NCI-H69 (cell line): ENCODE results near the gene MOB3A.
A peak's percentile ranks its signal among the peaks of the same experiment; 100 is the strongest.
"Not testable (repeated sequence)": the region's sequence is repeated elsewhere in the genome, so short reads cannot be mapped to it uniquely, and the experiment has no call there.

Experiments used
- DNase-seq: peaks from one replicate; lab custom pipeline; 2025; lab: John Stamatoyannopoulos, UW

MOB3A gene

DNA sequence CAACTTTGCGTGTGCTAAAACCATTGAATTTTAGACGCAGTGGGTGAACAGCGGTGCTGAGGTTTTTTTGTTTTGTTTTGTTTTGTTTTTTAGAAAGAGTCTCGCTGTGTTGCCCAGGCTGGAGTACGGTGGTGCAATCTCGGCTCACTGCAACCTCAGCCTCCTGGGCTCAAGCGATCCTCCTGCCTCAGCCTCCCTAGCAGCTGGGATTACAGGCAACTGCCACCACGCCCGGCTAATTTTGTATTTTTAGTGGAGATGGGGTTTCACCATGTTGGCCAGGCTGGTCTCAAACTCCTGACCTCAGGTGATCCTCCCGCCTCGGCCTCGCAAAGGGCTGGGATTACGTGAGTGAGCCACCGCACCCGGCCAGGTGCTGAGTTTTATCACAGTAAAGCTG lies 61.9 kb downstream of the MOB3A start:
- DNase-seq, result not testable (repeated sequence)

DNA sequence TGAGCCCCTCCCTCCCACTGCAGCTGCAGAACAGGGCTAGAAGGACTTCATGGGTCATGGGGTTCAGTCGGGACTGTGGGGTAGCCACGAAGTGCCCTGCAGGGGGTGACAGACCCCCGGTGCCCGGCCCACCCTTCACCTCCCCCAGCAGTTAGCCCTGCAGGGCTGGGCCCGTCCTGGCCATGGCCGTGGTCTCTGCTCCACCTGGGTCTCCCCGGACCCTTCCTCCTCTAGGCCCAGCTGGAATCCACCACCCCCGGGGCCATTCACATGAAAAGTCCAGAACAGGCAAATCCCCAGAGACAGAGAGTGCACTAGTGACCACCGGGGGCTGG lies 62.3 kb downstream of the MOB3A start:
- DNase-seq, result no peak

DNA sequence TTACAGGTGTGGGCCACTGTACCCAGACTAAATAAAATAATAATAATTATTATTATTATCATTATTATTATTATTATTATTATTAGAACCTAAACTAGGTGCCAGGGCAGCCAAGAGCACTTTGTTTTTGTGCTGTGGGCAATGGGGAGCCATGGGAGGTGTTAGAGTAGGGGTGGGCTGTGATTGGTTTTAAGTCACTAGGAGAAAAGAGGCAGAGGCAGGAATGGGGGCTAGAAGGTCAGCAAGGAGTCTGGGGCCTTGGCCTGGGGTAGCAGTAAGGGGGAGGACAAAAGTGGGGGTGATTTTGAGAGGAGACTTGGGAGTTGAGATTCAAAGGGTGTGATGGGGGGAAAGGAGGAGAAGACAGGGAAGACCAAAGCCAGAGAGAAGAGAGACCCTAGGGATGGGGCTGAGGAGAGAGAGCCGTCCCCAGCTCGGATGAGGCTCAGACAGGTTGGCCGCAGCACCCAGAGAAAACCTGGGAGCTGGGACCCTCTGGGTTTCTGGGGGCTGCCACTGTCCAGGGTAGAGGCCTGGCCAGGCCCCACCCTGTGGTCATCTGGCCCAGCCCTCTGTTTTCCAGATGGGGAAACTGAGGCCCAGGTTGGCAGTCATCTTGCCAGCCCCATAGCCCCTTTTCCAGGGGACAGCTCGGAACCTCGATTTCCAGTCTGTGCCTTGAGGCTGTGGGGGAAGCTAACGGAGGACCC lies 62.9 kb downstream of the MOB3A start:
- no peak for DNase-seq

DNA sequence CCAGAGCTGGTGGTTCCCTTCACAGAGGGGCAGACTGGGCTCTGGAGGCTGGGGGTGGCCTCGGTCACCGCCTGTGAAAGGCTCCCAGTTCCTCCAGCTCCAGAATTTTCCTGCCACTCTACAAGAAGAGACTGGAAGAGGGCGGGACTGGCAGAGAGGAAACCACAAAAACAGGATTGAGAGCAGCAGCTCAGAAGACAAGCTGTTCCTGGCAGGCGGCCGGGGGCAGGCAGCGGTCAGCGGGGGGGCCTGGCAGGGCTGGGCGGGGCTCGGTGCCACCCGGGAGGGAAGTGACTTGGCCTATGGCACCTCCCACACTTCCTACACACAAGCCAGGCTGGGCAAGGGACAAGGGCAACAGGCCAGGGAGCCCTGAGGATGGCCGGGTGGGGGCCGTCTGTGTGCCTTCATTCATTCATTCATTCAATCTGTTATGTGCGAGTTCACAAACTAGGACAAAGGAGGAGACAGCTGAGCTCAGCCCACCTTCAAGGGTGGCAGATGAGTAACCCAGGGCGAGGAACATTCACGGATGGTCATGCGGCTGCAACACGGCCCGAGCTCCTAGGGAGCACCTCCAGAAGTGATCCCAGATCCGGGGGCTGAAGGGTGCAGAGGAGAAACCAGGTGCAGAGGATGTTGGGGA lies 63.7 kb downstream of the MOB3A start:
- DNase-seq, result peak; percentile 93

DNA sequence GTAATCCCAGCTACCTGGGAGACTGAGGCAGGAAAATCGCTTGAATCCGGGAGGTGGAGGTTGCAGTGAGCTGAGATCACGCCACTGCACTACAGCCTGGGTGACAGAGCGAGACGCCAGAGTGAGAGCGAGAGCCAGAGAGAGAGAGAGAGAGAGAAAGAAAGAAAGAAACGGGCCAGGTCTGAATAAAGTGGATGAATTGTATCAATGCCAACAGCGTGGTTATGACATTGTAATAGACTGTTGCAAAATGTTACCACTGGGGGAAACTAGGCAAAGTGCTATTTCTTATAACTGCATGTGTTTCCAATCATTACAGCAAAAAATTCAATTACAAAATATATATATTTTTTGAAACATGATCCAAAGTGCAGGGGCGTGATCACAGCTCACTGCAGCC lies 68.8 kb downstream of the MOB3A start:
- no peak for DNase-seq

DNA sequence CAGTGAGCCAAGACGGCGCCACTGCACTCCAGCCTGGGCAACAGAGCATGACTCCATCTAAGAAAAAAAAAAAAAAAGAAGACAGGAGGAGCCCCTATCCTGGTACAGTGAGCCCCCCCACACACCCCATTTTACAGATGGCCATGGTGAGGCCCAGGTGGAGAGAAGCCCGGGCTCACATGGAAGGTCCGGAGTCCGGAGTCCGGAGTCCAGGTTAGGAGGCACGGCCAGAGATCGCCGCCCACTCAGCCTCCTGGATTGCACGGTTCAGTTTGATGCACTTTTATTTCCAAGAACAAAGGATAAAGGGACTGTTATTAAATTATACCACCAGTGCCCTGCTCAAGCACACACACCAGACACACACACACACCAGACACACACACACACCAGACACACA lies 69.4 kb downstream of the MOB3A start:
- no peak for DNase-seq

DNA sequence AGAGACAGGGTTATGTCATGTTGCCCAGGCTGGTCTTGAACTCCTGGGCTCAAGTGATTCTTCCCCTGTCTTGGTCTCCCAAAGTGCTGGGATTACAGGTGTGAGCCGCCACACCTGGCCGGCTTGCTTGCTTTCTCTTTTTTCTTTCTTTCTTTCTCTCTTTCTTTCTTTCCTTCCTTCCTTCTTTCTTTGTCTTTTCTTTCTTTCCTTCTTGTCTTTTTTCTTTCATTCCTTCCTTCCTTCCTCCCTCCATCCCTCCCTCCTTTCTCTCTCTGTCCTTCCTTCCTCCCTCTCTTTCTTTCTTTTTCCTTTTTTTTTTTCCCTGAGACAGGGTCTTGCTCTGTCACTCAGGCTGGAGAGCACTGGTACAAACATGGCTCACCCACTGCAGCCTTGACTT lies 73.8 kb downstream of the MOB3A start:
- no peak for DNase-seq

DNA sequence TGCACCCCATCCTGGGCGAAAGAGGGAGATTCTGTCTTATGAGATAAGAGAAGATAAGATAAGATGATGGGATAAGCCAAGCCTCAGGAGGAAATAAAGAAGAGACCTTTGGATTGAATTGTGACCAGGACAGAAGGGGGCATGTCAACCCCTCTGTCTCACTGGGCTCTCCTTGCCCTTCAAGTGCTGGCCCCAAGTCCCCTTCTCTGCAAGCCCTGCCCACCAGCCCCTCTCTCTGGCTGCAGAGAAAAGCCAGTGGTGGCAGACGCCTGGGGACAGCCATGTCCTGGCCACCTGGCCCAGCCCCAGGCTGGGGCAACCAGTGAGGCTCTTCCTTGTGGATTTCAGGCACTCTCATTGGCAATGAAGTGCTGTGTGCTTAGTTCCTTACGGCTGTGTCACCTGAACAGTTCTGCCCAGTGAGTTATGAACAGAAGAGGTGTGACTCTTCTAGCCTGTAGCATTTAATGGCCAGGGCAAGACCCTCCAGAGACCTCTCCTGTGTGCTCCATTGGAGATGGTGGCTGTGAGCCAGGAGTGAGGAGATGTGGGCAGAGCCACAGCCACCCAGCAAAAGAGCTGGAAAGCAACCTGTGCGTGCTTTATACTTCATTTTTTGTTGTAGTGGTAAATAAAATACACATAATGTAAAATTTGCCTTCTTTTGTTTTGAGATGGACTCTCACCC lies 74.5 kb downstream of the MOB3A start:
- DNase-seq, result peak; percentile 26
